H1 (cell line): Measurements from ENCODE around the gene RPS6KC1. TPM values are rescaled to one million over a fixed set of nuclear protein-coding genes. Genes with fewer than 3 reads are reported as not detected.
"Not testable (repeated sequence)": the region's sequence is repeated elsewhere in the genome, so short reads cannot be mapped to it uniquely, and the experiment has no call there.

Source experiments
- CTCF ChIA-PET: fragments of 300-600 bp; sonication (Branson Sonifier 250); formaldehyde crosslinking; loops from one replicate; lab custom pipeline; 2021; ENCODE audit not compliant: partially characterized antibody; lab: Charles Lee
- POLR2A ChIA-PET: fragments of 300-600 bp; sonication (Branson Sonifier 250); formaldehyde crosslinking; loops from one replicate; lab custom pipeline; 2021; ENCODE audit warnings: inconsistent platforms; ENCODE audit not compliant: partially characterized antibody; lab: Charles Lee
- DNase-seq, 2 experiments: peaks; one replicate each; pipeline versions ENCODE4 v3.0.0 to v3.0.0-alpha.2; 2010 to 2022; ENCODE audit warnings: low spot score in 2 of 2, low read depth in 1 of 2, mixed read lengths in 1 of 2
- FAIRE-seq: peaks from 2 replicates; lab custom pipeline; 2011; peaks lifted over from hg19 to GRCh38; lab: Jason Lieb, UNC
- H2AFZ ChIP-seq: 2 replicates; pipeline ENCODE4 v1.8.1; 2012; ENCODE audit warnings: low read length, inconsistent platforms
- H2AK5ac ChIP-seq: 2 replicates; pipeline ENCODE4 v1.6.1; 2013; ENCODE audit warnings: low read depth, low read length
- H2BK120ac ChIP-seq: replicated peaks from 2 replicates; pipeline ENCODE3; 2013; ENCODE audit warnings: low read depth, low read length, inconsistent platforms
- H2BK12ac ChIP-seq: 2 replicates; pipeline ENCODE4 v1.6.1; 2013; ENCODE audit warnings: low read depth, low read length
- H2BK15ac ChIP-seq: 2 replicates; pipeline ENCODE4 v1.6.1; 2013; ENCODE audit warnings: low read length
- H2BK20ac ChIP-seq: 2 replicates; pipeline ENCODE4 v1.6.1; 2013; ENCODE audit warnings: low read length
- H2BK5ac ChIP-seq: 2 replicates; pipeline ENCODE4 v1.6.1; 2013; ENCODE audit warnings: low read depth, low read length
- H3K14ac ChIP-seq: 2 replicates; pipeline ENCODE4 v1.6.1; 2013; ENCODE audit warnings: inconsistent platforms; ENCODE audit not compliant: insufficient read length
- H3K18ac ChIP-seq: 2 replicates; pipeline ENCODE4 v1.6.1; 2013; ENCODE audit warnings: low read length; ENCODE audit errors: extremely low read depth
- H3K23ac ChIP-seq: 2 replicates; pipeline ENCODE4 v1.6.1; 2013; ENCODE audit warnings: inconsistent platforms; ENCODE audit not compliant: insufficient read length
- H3K23me2 ChIP-seq: 2 replicates; pipeline ENCODE4 v1.6.1; 2013; ENCODE audit warnings: low read depth, low read length
- H3K27ac ChIP-seq: 2 replicates; pipeline ENCODE4 v1.6.1; 2011; ENCODE audit warnings: low read depth, low read length, inconsistent platforms
- H3K27me3 ChIP-seq, 4 experiments: replicated peaks in 1 of 4; 1 replicate in 1 of 4; 2 replicates in 3 of 4; pipeline versions ENCODE4 v1.6.1 to v1.8.1; 2011 to 2013; ENCODE audit warnings: low read length in 3 of 4, mild to moderate bottlenecking in 3 of 4, inconsistent platforms in 2 of 4, mixed read lengths in 2 of 4, moderate library complexity in 1 of 4; ENCODE audit not compliant: control insufficient read depth in 3 of 4, insufficient read depth in 3 of 4; ENCODE audit errors: extremely low read depth in 1 of 4
- H3K36me3 ChIP-seq, 4 experiments: 2 replicates each; pipeline versions ENCODE4 v1.6.1 to v1.8.1; 2011 to 2013; ENCODE audit warnings: mild to moderate bottlenecking in 4 of 4, low read length in 3 of 4, moderate library complexity in 2 of 4, control low read depth in 1 of 4, inconsistent platforms in 1 of 4; ENCODE audit not compliant: insufficient read depth in 4 of 4, control insufficient read depth in 2 of 4
- H3K4ac ChIP-seq: replicated peaks from 2 replicates; pipeline ENCODE3; 2013; ENCODE audit warnings: low read length, low read depth, mixed read lengths, inconsistent platforms; ENCODE audit not compliant: insufficient read length
- H3K4me1 ChIP-seq, 4 experiments: replicated peaks in 1 of 4; 1 replicate in 1 of 4; 2 replicates in 3 of 4; pipeline versions ENCODE4 v1.6.1 to v1.8.1; 2011 to 2013; ENCODE audit warnings: low read length in 3 of 4, inconsistent platforms in 2 of 4, mixed read lengths in 1 of 4; ENCODE audit not compliant: insufficient read depth in 4 of 4, control insufficient read depth in 3 of 4
- H3K4me2 ChIP-seq, 2 experiments: 2 replicates each; pipeline versions ENCODE4 v1.6.1 to v1.8.1; 2011 to 2013; ENCODE audit warnings: low read depth in 2 of 2, low read length in 2 of 2, control low read depth in 1 of 2, inconsistent platforms in 1 of 2, mild to moderate bottlenecking in 1 of 2; ENCODE audit not compliant: insufficient read depth in 1 of 2
- H3K4me3 ChIP-seq, 4 experiments: fragments of 200-600, 300-600 bp in 1 of 4; sonication (generic), shearing (Covaris generic), sonication (Bioruptor Twin) in 1 of 4; 2 replicates each; pipeline versions ENCODE4 v1.5.1 to v1.8.1; 2011 to 2016; ENCODE audit warnings: low read length in 4 of 4, low read depth in 3 of 4, control low read depth in 2 of 4, inconsistent platforms in 2 of 4, mild to moderate bottlenecking in 2 of 4, mixed read lengths in 1 of 4, moderate library complexity in 1 of 4; ENCODE audit not compliant: insufficient read depth in 2 of 4; ENCODE audit errors: extremely low read depth in 1 of 4
- H3K56ac ChIP-seq: replicated peaks from 2 replicates; pipeline ENCODE3; 2013; ENCODE audit warnings: low read depth, mild to moderate bottlenecking, mixed read lengths, low read length, inconsistent platforms; ENCODE audit not compliant: insufficient read length
- H3K79me1 ChIP-seq: 2 replicates; pipeline ENCODE4 v1.6.1; 2013; ENCODE audit warnings: low read depth, low read length, control low read depth
- H3K79me2 ChIP-seq, 2 experiments: 2 replicates each; pipeline versions ENCODE4 v1.6.1 to v1.8.1; 2012 to 2013; ENCODE audit warnings: low read length in 2 of 2, mild to moderate bottlenecking in 2 of 2, inconsistent platforms in 1 of 2; ENCODE audit not compliant: insufficient read depth in 2 of 2, control insufficient read depth in 1 of 2
- H3K9ac ChIP-seq, 4 experiments: replicated peaks in 1 of 4; 1 replicate in 1 of 4; 2 replicates in 3 of 4; pipeline versions ENCODE4 v1.6.1 to v1.8.1; 2011 to 2013; ENCODE audit warnings: low read depth in 3 of 4, low read length in 3 of 4, control low read depth in 2 of 4, mild to moderate bottlenecking in 2 of 4, moderate library complexity in 2 of 4, inconsistent platforms in 1 of 4; ENCODE audit errors: extremely low read depth in 1 of 4
- H3K9me3 ChIP-seq, 2 experiments: 2 replicates each; pipeline versions ENCODE4 v1.6.1 to v1.8.1; 2012 to 2013; ENCODE audit warnings: mild to moderate bottlenecking in 2 of 2, moderate library complexity in 2 of 2, control low read depth in 1 of 2, inconsistent platforms in 1 of 2, low read depth in 1 of 2, low read length in 1 of 2, mixed read lengths in 1 of 2; ENCODE audit not compliant: insufficient read depth in 2 of 2
- H4K20me1 ChIP-seq, 2 experiments: replicated peaks in 1 of 2; 2 replicates each; pipeline versions ENCODE3 to v1.8.1; 2011 to 2013; ENCODE audit warnings: inconsistent platforms in 2 of 2, low read length in 2 of 2, mild to moderate bottlenecking in 1 of 2; ENCODE audit not compliant: insufficient read depth in 2 of 2, control insufficient read depth in 1 of 2
- H4K5ac ChIP-seq: 2 replicates; pipeline ENCODE4 v1.6.1; 2013; ENCODE audit warnings: low read length, low read depth, mixed read lengths, inconsistent platforms; ENCODE audit not compliant: insufficient read length
- H4K8ac ChIP-seq: 2 replicates; pipeline ENCODE4 v1.8.0; 2013; ENCODE audit warnings: mild to moderate bottlenecking, moderate library complexity, low read length, inconsistent platforms; ENCODE audit not compliant: insufficient read depth; ENCODE audit errors: extremely low read depth
- H4K91ac ChIP-seq: replicated peaks from 2 replicates; pipeline ENCODE3; 2013; ENCODE audit warnings: low read length, mixed read lengths, inconsistent platforms; ENCODE audit not compliant: insufficient read length
- WGBS, 2 experiments: shearing (Covaris generic) in 1 of 2; methylation state at CpG; one replicate each; pipeline versions ENCODE4 v1.1.6 to v1.1.7; 2013 to 2015; ENCODE audit warnings: low lambda C conversion rate in 2 of 2, mixed read lengths in 2 of 2, inconsistent platforms in 1 of 2, low coverage in 1 of 2, missing lambda C conversion rate in 1 of 2; ENCODE audit not compliant: insufficient replicate concordance in 2 of 2, insufficient coverage in 1 of 2, insufficient read length in 1 of 2; ENCODE audit errors: extremely low coverage in 1 of 2, missing lambda C conversion rate in 1 of 2; 5-methylcytosine and 5-hydroxymethylcytosine counted together
- polyA plus RNA-seq, 7 experiments: library from polyadenylated mRNA; depleted of rRNA in 3 of 7; stranded (reverse) in 5 of 7; unstranded in 2 of 7; fragments of >200 nt in 5 of 7; fragments of 200-250 nt in 2 of 7; gene quantifications; 1 replicate in 5 of 7; 2 replicates in 1 of 7; 4 replicates in 1 of 7; pipeline versions ENCODE4 v1.2.1 to v1.2.3, GENCODE V29; 2011 to 2013; ENCODE audit warnings: missing spikeins in 2 of 7, mixed read lengths in 2 of 7
- total RNA-seq: library from RNA; stranded (reverse); fragmentation: NEBNext Ultra II Directional; extraction: Animal tissue kit (Norgen Biotek cat#: 25700); gene quantifications from 2 replicates; pipeline ENCODE4 v1.2.1, GENCODE V29; 2021

RPS6KC1 gene
- total and polyA plus RNA-seq, 2 of the 8 experiments (the other 6 are each of a cell fraction or from before 2014, with no cell fraction given), result 4.9 to 17.6 TPM

GRCh38 chr1:213301524-213301923 is 250.5 kb downstream of the RPS6KC1 start:
- H3K79me1 ChIP-seq, H4K8ac ChIP-seq, POLR2A ChIA-PET, H3K14ac ChIP-seq, H2BK20ac ChIP-seq, H3K4me1 ChIP-seq, H3K4me2 ChIP-seq, H4K5ac ChIP-seq, H4K91ac ChIP-seq, H3K9ac ChIP-seq, H3K79me2 ChIP-seq, H3K27ac ChIP-seq, H3K23me2 ChIP-seq, H2AFZ ChIP-seq, DNase-seq, H4K20me1 ChIP-seq, H3K23ac ChIP-seq, H3K9me3 ChIP-seq, H2BK12ac ChIP-seq, H3K4ac ChIP-seq, H3K27me3 ChIP-seq, FAIRE-seq, H2AK5ac ChIP-seq, H2BK5ac ChIP-seq, H2BK120ac ChIP-seq, H2BK15ac ChIP-seq, H3K18ac ChIP-seq, H3K56ac ChIP-seq, CTCF ChIA-PET, H3K36me3 ChIP-seq, H3K4me3 ChIP-seq: not testable (repeated sequence)
- 93% methylated on average over 3 of the region's 3 CpGs; no CpG with 5 or more reads in 1 of the 2 experiments for WGBS, 2 experiments
